ENCODE measurements around the gene WDR33.

GRCh38 chr2:127768775-127769479 is 42.0 kb downstream of the WDR33 start:
- TF ChIP-seq CTCF (IDR thresholded peaks at IDR 0.05; ENCODE audit: low read depth, low read length, missing input control) (no peak), SP1 (IDR thresholded peaks at IDR 0.05) (no peak), MAX (IDR thresholded peaks at IDR 0.05) (no peak), RAD21 (IDR thresholded peaks at IDR 0.05) (no peak), NR2F2 (IDR thresholded peaks at IDR 0.05) (no peak), JUND (IDR thresholded peaks at IDR 0.05) (no peak), TAF1 (conservative IDR thresholded peaks at IDR 0.05) (no peak), ATF3 (IDR thresholded peaks at IDR 0.05) (no peak), YY1 (IDR thresholded peaks at IDR 0.05) (no peak), FOXA1 (IDR thresholded peaks at IDR 0.05) (no peak), GABPA (IDR thresholded peaks at IDR 0.05 in 1 of 2, conservative IDR thresholded peaks at IDR 0.05 in 1 of 2) (no peak), ZBTB33 (IDR thresholded peaks at IDR 0.05) (no peak)

Data from liver (tissue), 3 donors.